Measurements from ENCODE around the gene SLC12A9.
"Not testable (repeated sequence)": the region's sequence is repeated elsewhere in the genome, so short reads cannot be mapped to it uniquely, and the experiment has no call there.

Gene SLC12A9, protein sequence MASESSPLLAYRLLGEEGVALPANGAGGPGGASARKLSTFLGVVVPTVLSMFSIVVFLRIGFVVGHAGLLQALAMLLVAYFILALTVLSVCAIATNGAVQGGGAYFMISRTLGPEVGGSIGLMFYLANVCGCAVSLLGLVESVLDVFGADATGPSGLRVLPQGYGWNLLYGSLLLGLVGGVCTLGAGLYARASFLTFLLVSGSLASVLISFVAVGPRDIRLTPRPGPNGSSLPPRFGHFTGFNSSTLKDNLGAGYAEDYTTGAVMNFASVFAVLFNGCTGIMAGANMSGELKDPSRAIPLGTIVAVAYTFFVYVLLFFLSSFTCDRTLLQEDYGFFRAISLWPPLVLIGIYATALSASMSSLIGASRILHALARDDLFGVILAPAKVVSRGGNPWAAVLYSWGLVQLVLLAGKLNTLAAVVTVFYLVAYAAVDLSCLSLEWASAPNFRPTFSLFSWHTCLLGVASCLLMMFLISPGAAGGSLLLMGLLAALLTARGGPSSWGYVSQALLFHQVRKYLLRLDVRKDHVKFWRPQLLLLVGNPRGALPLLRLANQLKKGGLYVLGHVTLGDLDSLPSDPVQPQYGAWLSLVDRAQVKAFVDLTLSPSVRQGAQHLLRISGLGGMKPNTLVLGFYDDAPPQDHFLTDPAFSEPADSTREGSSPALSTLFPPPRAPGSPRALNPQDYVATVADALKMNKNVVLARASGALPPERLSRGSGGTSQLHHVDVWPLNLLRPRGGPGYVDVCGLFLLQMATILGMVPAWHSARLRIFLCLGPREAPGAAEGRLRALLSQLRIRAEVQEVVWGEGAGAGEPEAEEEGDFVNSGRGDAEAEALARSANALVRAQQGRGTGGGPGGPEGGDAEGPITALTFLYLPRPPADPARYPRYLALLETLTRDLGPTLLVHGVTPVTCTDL

GRCh38 chr7:100852048-100852872, at the start of gene SLC12A9:
TSS of gene SLC12A9 (plus strand) at chr7:100852713. CDS start at chr7:100854198, 1,485 bp downstream.
- DNase-seq = peak; percentile 88

- DNase-seq = no peak
Measured at GRCh38 chr7:100802951-100803350, 49.6 kb upstream of the SLC12A9 start.

- no peak for DNase-seq
Measured at GRCh38 chr7:100803398-100804161, 48.9 kb upstream of the SLC12A9 start.

DNA sequence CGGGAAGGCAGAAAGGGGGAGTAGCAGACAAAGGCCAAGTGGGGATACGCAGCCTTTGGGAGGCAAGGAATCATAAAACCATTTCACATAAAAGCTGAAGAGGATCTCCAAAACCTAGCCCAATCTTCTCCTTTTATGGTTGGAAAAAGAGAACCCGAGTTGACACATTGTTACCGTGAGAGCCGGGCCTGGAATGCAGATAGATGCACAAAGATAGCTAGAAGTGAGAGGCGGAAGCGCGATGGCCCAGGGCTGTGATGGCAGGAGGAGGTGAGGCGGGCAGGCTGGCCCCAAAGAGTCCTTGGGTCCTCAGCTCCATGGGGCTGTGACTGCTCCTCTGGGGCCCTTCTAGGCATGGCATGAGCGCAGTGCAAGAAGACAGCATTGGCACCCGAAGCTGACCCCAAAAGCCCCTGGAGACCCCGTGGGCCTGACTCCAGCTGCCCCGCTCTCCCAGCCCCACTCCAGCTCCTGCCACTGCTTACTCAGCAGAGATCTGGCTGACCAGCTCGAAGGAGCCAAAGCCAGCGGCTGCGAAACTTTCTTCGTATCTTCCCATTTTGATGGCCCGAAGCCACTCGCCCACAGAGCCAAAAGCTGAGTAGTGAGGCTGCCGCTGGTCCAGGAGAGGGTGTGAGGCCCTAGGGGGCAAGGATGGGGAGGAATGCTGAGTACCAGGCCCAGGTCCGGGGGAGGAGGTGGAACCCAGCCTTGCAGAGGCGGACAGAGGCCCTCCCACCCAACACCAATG, 47.7 kb upstream of the SLC12A9 start:
- DNase-seq = no peak

- no peak for DNase-seq
Measured at GRCh38 chr7:100806276-100806675, 46.2 kb upstream of the SLC12A9 start.

DNA sequence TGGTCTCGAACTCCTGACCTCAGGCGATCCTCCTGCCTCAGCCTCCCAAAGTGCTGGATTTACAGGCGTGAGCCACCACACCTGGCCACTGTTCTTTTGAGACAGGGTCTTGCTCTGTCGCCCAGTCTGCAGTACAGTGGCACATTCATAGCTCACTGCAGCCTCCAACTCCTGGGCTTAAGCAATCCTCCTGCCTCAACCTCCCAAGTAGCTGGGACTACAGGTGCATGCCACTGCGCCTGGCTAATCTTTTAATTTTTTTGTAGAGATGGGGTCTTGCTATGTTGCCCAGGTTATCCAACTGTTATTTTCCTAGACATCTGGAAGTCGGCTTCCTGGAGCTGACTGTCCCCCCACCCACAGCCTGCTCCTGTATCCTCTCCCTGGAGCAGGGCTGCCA, 45.6 kb upstream of the SLC12A9 start:
- not testable (repeated sequence) for DNase-seq

DNA sequence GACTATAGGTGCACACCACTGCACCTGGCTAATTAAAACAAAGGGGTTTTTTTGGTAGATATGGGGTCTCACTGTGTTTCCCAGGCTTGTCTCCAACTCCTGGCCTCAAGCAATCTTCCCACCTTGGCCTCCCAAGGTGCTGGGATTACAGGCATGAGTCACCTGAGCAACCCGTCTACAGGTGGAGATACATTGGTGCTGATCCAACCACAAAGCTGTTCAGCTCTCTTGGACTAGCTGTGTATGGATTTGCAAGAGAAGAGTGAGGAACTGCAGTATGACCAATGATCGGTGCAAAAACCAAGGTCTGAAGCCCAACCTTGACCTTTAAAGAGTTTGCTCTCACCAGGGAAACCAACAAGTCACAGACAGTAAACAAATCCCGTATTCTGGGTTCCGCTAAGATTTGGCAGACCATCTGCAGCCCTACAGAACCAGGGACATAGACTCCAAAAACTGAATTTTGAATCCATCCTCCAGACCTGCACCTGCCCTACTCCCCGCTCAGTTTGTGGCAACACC, 44.1 kb upstream of the SLC12A9 start:
- DNase-seq = no peak

GRCh38 chr7:100811480-100811879, 41.0 kb upstream of the SLC12A9 start:
- no peak for DNase-seq

- no peak for DNase-seq
Measured at GRCh38 chr7:100812729-100813128, 39.8 kb upstream of the SLC12A9 start.

DNA sequence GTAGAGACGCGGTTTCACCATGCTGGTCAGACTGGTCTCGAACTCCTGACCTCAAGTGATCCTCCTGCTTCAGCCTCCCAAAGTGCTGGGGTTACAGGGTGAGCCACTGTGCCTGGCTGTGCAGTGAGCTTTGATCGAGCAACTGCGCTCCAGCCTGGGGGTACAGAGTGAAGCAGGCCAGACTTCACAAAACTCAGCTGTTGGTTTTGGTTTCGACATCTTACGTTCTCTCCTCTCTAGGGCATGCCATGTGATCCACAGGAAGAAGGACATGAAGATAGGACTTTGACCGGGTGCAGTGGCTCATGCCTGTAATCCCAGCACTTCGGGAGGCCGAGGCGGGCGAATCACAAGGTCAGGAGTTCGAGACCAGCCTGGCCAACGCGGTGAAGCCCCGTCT, 36.0 kb upstream of the SLC12A9 start:
- DNase-seq = not testable (repeated sequence)

DNA sequence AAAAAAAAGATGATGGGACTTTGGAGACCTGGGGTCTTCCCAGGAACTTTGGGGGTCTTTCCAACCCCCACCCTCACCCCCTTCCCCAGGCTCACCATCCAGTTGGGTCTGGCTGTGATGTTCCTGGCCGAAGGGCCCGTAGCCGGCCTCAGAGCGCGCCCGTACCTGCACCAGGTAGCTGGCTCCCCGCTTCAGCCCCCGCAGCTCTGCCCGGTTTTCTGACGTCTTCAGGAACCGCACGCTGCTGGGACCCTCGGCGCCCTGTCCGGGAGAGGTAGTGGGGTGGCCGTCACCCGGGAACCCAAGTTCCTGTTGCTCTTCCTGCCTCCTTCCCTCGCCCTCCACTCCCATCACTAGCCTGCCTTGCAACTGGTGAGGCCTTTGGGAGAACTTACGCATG, 35.4 kb upstream of the SLC12A9 start:
- DNase-seq = no peak

GRCh38 chr7:100818366-100818765, 34.1 kb upstream of the SLC12A9 start:
- DNase-seq = no peak

DNA sequence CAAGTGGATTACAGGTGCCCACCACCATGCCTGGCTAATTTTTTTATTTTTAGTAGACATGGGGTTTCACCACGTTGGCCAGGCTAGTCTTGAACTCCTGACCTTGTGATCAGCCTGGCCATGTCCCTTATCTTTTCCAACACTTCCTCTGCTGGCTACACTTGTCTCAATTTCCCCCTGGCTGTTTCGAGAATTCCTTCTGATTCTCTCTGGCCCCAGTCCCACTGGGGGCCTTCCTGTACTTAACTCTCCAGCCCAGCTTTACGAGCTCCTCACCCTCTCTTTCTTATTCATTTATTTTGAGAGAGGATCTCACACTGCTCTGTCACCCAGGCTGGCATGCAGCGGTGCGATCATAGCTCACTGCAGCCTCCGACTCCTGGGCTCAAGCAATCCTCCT, 33.7 kb upstream of the SLC12A9 start:
- no peak for DNase-seq

GRCh38 chr7:100819586-100819985, 32.9 kb upstream of the SLC12A9 start:
- DNase-seq = no peak

DNA sequence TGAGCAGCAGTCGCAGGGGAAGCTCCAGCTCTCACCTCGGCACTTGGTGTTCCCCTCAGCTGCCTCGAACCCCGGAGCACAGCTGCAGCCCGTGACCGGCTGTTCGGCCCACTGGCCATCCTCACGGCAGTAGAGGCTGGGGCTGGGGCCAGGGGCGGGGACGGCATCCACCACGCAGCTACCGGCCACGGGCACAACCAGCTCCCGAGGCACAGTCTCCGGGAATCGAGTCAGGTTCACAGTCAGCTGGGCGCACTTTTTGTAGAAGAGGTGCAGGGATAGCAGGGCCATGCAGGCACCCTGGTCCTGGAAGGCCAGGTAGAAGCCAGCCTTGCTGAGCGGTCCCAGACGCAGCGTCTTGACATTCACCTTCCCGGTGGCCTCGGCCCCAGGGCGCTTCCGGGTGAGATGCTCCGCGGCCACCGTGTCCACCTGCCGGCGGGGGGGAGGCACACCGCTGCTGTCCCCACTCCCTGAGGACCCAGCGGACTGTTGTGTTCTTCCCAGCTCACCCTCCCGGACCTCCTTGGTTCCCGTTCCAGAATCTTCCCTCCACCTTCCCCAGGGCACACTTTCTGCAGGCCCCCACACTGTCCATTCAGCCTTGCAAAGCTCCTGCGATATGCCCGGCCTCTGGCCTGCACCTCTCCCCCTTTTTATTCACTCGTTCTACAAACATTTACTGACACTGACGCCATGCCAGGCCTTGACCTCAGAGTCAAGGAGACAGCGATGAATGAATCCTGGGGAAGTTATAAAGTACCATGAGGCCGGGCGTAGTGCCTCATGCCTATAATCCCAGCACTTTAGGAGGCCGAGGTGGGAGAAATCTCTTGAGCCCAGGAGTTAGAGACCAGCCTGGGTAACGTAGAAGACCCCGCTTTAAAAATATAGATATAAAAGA, 30.0 kb upstream of the SLC12A9 start:
- no peak for DNase-seq

- no peak for DNase-seq
Measured at GRCh38 chr7:100823140-100823525, 29.4 kb upstream of the SLC12A9 start.

DNA sequence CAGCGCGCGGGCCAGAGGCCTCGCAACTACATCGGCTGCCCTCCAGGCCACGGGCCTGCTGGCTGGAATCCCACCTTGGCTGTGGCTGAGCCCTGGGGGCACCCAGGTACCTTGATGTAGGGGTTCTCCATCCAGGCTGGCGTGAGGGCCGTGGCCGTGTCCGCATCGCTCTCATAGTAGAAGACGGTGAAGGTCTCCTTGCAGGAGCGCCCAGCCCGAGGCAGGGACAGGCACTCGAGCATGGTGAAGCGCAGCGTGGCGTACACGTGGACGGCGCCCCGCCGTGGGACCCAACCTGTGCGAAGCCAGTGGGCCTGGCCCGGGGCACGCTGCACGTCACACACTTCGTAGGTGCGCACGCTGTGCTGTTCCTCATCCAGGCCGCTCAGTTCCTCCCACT, 29.0 kb upstream of the SLC12A9 start:
- DNase-seq = no peak

GRCh38 chr7:100824499-100825214, 27.9 kb upstream of the SLC12A9 start:
- no peak for DNase-seq

GRCh38 chr7:100825215-100825671, 27.3 kb upstream of the SLC12A9 start:
- DNase-seq = no peak
